IMR-90 (cell line): ENCODE measurements around the gene YARS2. TPM values are rescaled to one million over a fixed set of nuclear protein-coding genes. Genes with fewer than 3 reads are reported as not detected.

Source experiments
- ATAC-seq: fragments of 200-7000 bp; cut with Tn5 transposase; 2 replicates; pipeline ENCODE4 v1.9.1; 2020; ENCODE audit warnings: low read depth, mild to moderate bottlenecking, moderate library complexity
- BruUV-seq: library from RNA; stranded (reverse); fragments of 400-500 nt; replicated peaks from 2 replicates; lab custom pipeline; 2021; lab: Mats Ljungman, UMichigan
- CTCF ChIA-PET: fragments of 300-600 bp; formaldehyde crosslinking; extraction: SDS; loops from one replicate; lab custom pipeline; 2021; ENCODE audit warnings: antibody characterized with exemption; lab: Yijun Ruan, JAX
- POLR2A ChIA-PET: fragments of 300-600 bp; sonication (Branson Sonifier 250); formaldehyde crosslinking; loops from one replicate; lab custom pipeline; 2022; ENCODE audit warnings: antibody characterized with exemption; ENCODE audit not compliant: unreplicated experiment; lab: Charles Lee
- DNase-seq: peaks from one replicate; pipeline ENCODE4 v3.0.0; 2013
- H2AFZ ChIP-seq: replicated peaks from 2 replicates; pipeline ENCODE3; 2013; ENCODE audit warnings: low read length, mild to moderate bottlenecking; ENCODE audit not compliant: poor library complexity
- H2AK5ac ChIP-seq: 2 replicates; pipeline ENCODE4 v1.6.1; 2013; ENCODE audit warnings: low read depth, low read length, inconsistent platforms
- H2AK9ac ChIP-seq: replicated peaks from 2 replicates; pipeline ENCODE3; 2013; ENCODE audit warnings: mild to moderate bottlenecking, low read depth, low read length, moderate library complexity; ENCODE audit not compliant: poor library complexity
- H2BK120ac ChIP-seq: 2 replicates; pipeline ENCODE4 v1.6.1; 2013; ENCODE audit warnings: low read depth, low read length, inconsistent platforms
- H2BK15ac ChIP-seq: 3 replicates; pipeline ENCODE4 v1.6.1; 2013; ENCODE audit warnings: low read depth, low read length, inconsistent platforms
- H2BK20ac ChIP-seq: 2 replicates; pipeline ENCODE4 v1.6.1; 2013; ENCODE audit warnings: low read depth, mild to moderate bottlenecking, inconsistent platforms, low read length, moderate library complexity
- H2BK5ac ChIP-seq: 2 replicates; pipeline ENCODE4 v1.6.1; 2013; ENCODE audit warnings: mild to moderate bottlenecking, low read depth, low read length, inconsistent platforms; ENCODE audit not compliant: poor library complexity, severe bottlenecking
- H3K14ac ChIP-seq: replicated peaks from 2 replicates; pipeline ENCODE4 v1.6.1; 2013; ENCODE audit warnings: low read depth, low read length, inconsistent platforms
- H3K18ac ChIP-seq: 2 replicates; pipeline ENCODE4 v1.6.1; 2013; ENCODE audit warnings: low read depth, low read length, control low read depth
- H3K23ac ChIP-seq: 2 replicates; pipeline ENCODE4 v1.6.1; 2013; ENCODE audit warnings: low read depth, low read length, inconsistent platforms
- H3K27ac ChIP-seq: 2 replicates; pipeline ENCODE4 v1.5.1; 2013; ENCODE audit warnings: mild to moderate bottlenecking, control low read depth, low read length; ENCODE audit not compliant: insufficient read depth
- H3K27me3 ChIP-seq: 2 replicates; pipeline ENCODE4 v1.6.1; 2013; ENCODE audit warnings: low read length; ENCODE audit not compliant: control insufficient read depth, insufficient read depth
- H3K36me3 ChIP-seq: 2 replicates; pipeline ENCODE4 v1.6.1; 2013; ENCODE audit warnings: low read length, mixed read lengths; ENCODE audit not compliant: control insufficient read depth, insufficient read depth
- H3K4ac ChIP-seq: 2 replicates; pipeline ENCODE4 v1.6.1; 2013; ENCODE audit warnings: low read depth, low read length, inconsistent platforms
- H3K4me1 ChIP-seq: 2 replicates; pipeline ENCODE4 v1.6.1; 2013; ENCODE audit warnings: low read length, mixed read lengths; ENCODE audit not compliant: control insufficient read depth, insufficient read depth
- H3K4me2 ChIP-seq: 2 replicates; pipeline ENCODE4 v1.6.1; 2013; ENCODE audit warnings: low read depth, mild to moderate bottlenecking, control low read depth, low read length, moderate library complexity
- H3K4me3 ChIP-seq: 2 replicates; pipeline ENCODE4 v1.5.1; 2013; ENCODE audit warnings: low read depth, mild to moderate bottlenecking, control low read depth, low read length, moderate library complexity; ENCODE audit not compliant: insufficient read depth
- H3K56ac ChIP-seq: 2 replicates; pipeline ENCODE4 v1.6.1; 2013; ENCODE audit warnings: low read length, inconsistent platforms; ENCODE audit not compliant: insufficient read depth; ENCODE audit errors: extremely low read depth
- H3K79me1 ChIP-seq, 2 experiments: 2 replicates each; pipeline ENCODE4 v1.6.1; 2013; ENCODE audit warnings: low read length in 2 of 2, inconsistent platforms in 1 of 2, low read depth in 1 of 2
- H3K9ac ChIP-seq: 2 replicates; pipeline ENCODE4 v1.6.1; 2013; ENCODE audit warnings: low read depth, low read length, control low read depth
- H3K9me1 ChIP-seq: 2 replicates; pipeline ENCODE4 v1.6.1; 2013; ENCODE audit warnings: low read length, inconsistent platforms; ENCODE audit not compliant: insufficient read depth
- H3K9me3 ChIP-seq: 2 replicates; pipeline ENCODE4 v1.6.1; 2013; ENCODE audit warnings: low read length; ENCODE audit not compliant: control insufficient read depth, insufficient read depth
- H4K20me1 ChIP-seq: 2 replicates; pipeline ENCODE4 v1.6.1; 2013; ENCODE audit warnings: low read length, inconsistent platforms; ENCODE audit not compliant: insufficient read depth
- H4K5ac ChIP-seq: 2 replicates; pipeline ENCODE4 v1.6.1; 2013; ENCODE audit warnings: mild to moderate bottlenecking, low read depth, low read length, control low read depth
- H4K8ac ChIP-seq, 2 experiments: 2 replicates each; pipeline ENCODE4 v1.6.1; 2013; ENCODE audit warnings: low read depth in 2 of 2, low read length in 2 of 2, control low read depth in 1 of 2, inconsistent platforms in 1 of 2
- H4K91ac ChIP-seq: 2 replicates; pipeline ENCODE4 v1.6.1; 2013; ENCODE audit warnings: low read depth, low read length, inconsistent platforms; ENCODE audit not compliant: insufficient read depth
- CEBPB ChIP-seq: IDR thresholded peaks from 2 replicates; pipeline ENCODE4 v1.6.1; 2012; ENCODE audit warnings: low read depth, low read length, improper control_type of control experiment
- CHD1 ChIP-seq: IDR thresholded peaks from 2 replicates; pipeline ENCODE4 v1.6.1; 2012; ENCODE audit warnings: low read depth, low read length, improper control_type of control experiment
- FOS ChIP-seq: fragments of 150-350 bp; IDR thresholded peaks from 2 replicates; pipeline ENCODE4 v1.6.1; 2016; ENCODE audit warnings: low read depth, low read length
- MXI1 ChIP-seq: IDR thresholded peaks from 2 replicates; pipeline ENCODE4 v1.6.1; 2012; ENCODE audit warnings: low read depth, mild to moderate bottlenecking, low read length, moderate library complexity, borderline replicate concordance
- NFE2L2 ChIP-seq: fragments of 150-350 bp; IDR thresholded peaks from 2 replicates; pipeline ENCODE4 v1.6.1; 2016; ENCODE audit warnings: low read depth, mild to moderate bottlenecking, low read length
- POLR2A ChIP-seq: IDR thresholded peaks from 2 replicates; pipeline ENCODE4 v1.6.1; 2012; ENCODE audit warnings: mild to moderate bottlenecking, low read depth, low read length
- WGBS, 2 experiments: methylation state at CpG; one replicate each; pipeline versions ENCODE4 v1.1.5 to v1.1.7; 2013; ENCODE audit warnings: missing lambda C conversion rate in 2 of 2; ENCODE audit not compliant: insufficient read length in 1 of 2; ENCODE audit errors: extremely low coverage in 2 of 2; 5-methylcytosine and 5-hydroxymethylcytosine counted together
- dilution Hi-C: fragments of 300-500 bp; cut with HindIII; formaldehyde crosslinking; loops from one replicate; pipeline ENCODE4 v1.14.3; 2018; ENCODE audit warnings: low sequenced_read_pairs; ENCODE audit not compliant: unreplicated experiment
- in situ Hi-C: fragments of 300-500 bp; cut with MboI; formaldehyde crosslinking; loops from 3 replicates; pipeline ENCODE4 v1.14.3; 2019; ENCODE audit warnings: low sequenced_read_pairs, inconsistent platforms, mixed read lengths
- intact Hi-C: fragments of 100-400 bp; cut with micrococcal nuclease; formaldehyde crosslinking; loops from 2 replicates; pipeline ENCODE4 v1.10.0; 2022
- polyA plus RNA-seq, 3 experiments: library from polyadenylated mRNA; depleted of rRNA; stranded (reverse); fragments of >200 nt; gene quantifications; 2 replicates each; pipeline ENCODE4 v1.2.3, GENCODE V29; 2012; ENCODE audit warnings: low replicate concordance in 1 of 3
- total RNA-seq: library from RNA; depleted of rRNA; stranded (reverse); fragments of >200 nt; gene quantifications from 2 replicates; pipeline ENCODE4 v1.2.3, GENCODE V29; 2012
- TF ChIP-seq, protein P1 (sequence below): fragments of 150-350 bp; IDR thresholded peaks from 2 replicates; pipeline ENCODE4 v1.6.1; 2016; ENCODE audit warnings: low read depth, mild to moderate bottlenecking, low read length, moderate library complexity, borderline replicate concordance
- TF ChIP-seq, protein P2 (sequence below): conservative IDR thresholded peaks from 2 replicates; pipeline ENCODE4 v1.5.1; 2012; ENCODE audit warnings: mild to moderate bottlenecking, low read depth, low read length, improper control_type of control experiment
- TF ChIP-seq, protein P3 (sequence below): fragments of 150-350 bp; IDR thresholded peaks from 2 replicates; pipeline ENCODE4 v1.6.1; 2017; ENCODE audit warnings: mild to moderate bottlenecking, antibody characterized with exemption, low read length, low read depth

YARS2 gene
- total and polyA plus RNA-seq, 2 of the 4 experiments (the other 2 are of a cell fraction) = 15.3 to 26.9 TPM

DNA sequence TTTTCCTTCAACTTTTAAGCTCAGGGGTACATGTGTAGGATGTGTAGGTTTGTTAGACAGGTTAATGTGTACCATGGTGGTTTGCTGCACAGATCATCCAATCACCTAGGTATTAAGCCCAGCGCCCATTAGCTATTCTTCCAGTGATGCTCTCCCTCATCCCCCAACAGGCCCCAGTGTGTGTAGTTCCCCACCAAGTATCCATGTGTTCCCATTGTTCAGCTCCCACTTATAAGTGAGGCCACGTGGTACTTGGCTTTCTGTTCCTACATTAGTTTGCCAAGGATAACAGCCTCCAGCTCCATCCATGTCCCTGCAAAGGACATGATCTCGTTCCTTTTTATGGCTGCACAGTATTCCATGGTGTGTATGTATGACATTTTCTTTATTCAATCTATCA lies 48.6 kb upstream of the YARS2 start (continued):
- no peak for TF ChIP-seq CHD1
- no peak for TF ChIP-seq POLR2A

DNA sequence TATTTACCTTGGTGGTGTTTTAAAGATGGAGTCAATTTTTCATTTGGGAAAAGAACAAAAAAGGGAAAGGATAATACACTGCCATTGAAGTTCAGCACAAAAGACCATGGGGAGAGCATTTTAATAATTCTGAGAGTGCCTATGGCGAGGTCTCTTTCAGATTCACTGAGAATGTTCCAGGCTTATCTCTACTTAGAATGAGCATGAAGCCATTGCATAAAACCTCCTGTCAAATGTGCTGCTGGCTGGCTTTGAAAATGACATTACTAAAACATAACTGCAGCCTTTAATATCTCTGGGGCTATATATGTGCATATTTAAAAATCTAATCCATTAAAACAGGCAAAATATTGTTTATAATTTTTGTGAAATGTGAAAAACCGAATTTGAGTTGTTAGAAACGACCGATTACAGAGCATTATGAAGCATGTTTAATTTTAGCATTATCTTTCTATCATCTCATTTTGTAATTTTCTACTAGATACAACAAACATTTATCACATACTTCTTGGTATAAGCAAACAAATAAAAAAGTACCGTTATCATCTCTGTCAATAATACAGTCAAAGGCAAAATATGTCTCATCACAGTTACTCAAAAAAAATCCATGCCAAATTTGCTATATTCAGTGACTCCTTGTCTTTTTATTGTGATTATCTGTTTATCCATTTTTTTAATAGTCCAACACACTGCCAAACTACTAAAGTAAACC lies 45.7 kb upstream of the YARS2 start:
- Histone ChIP-seq H3K36me3 (no peaks in the 10 kb centered on the region), H3K4me2 (no peak overlapping the region), H2AFZ (no peak overlapping the region), H2BK5ac (no peak overlapping the region), H2BK15ac (no peak overlapping the region), H4K91ac (no peak overlapping the region), H2AK9ac (no peak overlapping the region), H3K4ac (no peak overlapping the region), H3K27me3 (no peaks in the 10 kb centered on the region), H3K9me3 (no peaks in the 10 kb centered on the region), H3K23ac (no peak overlapping the region), H3K9me1 (no peaks in the 10 kb centered on the region), H3K4me3 (no peak overlapping the region), H3K18ac (no peak overlapping the region), H4K5ac (no peak overlapping the region), H2BK120ac (no peak overlapping the region), H4K8ac (no peak overlapping the region), H3K79me1 (no peaks in the 10 kb centered on the region), H2BK20ac (no peak overlapping the region), H3K27ac (no peak overlapping the region), H3K14ac (no peak overlapping the region), H2AK5ac (no peak overlapping the region), H4K20me1 (no peaks in the 10 kb centered on the region), H3K4me1 (no peaks in the 10 kb centered on the region), H3K56ac (no peak overlapping the region), H3K9ac (no peak overlapping the region)
- TF ChIP-seq, protein P1, sequence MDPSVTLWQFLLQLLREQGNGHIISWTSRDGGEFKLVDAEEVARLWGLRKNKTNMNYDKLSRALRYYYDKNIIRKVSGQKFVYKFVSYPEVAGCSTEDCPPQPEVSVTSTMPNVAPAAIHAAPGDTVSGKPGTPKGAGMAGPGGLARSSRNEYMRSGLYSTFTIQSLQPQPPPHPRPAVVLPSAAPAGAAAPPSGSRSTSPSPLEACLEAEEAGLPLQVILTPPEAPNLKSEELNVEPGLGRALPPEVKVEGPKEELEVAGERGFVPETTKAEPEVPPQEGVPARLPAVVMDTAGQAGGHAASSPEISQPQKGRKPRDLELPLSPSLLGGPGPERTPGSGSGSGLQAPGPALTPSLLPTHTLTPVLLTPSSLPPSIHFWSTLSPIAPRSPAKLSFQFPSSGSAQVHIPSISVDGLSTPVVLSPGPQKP = no peak
- TF ChIP-seq, protein P2, sequence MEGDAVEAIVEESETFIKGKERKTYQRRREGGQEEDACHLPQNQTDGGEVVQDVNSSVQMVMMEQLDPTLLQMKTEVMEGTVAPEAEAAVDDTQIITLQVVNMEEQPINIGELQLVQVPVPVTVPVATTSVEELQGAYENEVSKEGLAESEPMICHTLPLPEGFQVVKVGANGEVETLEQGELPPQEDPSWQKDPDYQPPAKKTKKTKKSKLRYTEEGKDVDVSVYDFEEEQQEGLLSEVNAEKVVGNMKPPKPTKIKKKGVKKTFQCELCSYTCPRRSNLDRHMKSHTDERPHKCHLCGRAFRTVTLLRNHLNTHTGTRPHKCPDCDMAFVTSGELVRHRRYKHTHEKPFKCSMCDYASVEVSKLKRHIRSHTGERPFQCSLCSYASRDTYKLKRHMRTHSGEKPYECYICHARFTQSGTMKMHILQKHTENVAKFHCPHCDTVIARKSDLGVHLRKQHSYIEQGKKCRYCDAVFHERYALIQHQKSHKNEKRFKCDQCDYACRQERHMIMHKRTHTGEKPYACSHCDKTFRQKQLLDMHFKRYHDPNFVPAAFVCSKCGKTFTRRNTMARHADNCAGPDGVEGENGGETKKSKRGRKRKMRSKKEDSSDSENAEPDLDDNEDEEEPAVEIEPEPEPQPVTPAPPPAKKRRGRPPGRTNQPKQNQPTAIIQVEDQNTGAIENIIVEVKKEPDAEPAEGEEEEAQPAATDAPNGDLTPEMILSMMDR = no peak
- TF ChIP-seq CEBPB (no peak), NFE2L2 (no peak), MXI1 (no peak), FOS (no peak)
- TF ChIP-seq, protein P3, sequence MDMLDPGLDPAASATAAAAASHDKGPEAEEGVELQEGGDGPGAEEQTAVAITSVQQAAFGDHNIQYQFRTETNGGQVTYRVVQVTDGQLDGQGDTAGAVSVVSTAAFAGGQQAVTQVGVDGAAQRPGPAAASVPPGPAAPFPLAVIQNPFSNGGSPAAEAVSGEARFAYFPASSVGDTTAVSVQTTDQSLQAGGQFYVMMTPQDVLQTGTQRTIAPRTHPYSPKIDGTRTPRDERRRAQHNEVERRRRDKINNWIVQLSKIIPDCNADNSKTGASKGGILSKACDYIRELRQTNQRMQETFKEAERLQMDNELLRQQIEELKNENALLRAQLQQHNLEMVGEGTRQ = no peak
- WGBS, 2 experiments = no CpG with 5 or more reads among the region's 5 CpGs
- intact Hi-C loops (no loop called here), in situ Hi-C loops (no loop called here), dilution Hi-C loops (no loop called here)
- no TSS peak for BruUV-seq
- CTCF ChIA-PET = no interaction called here
- POLR2A ChIA-PET = no interaction called here
- ATAC-seq (no peak), DNase-seq (no peak)
